Psoas muscle (tissue), 8 donors: ENCODE data around the gene LYRM9. TPM values are rescaled to one million over a fixed set of nuclear protein-coding genes. Genes with fewer than 3 reads are reported as not detected.

Experiments used
- ATAC-seq, 4 donors: fragments of 200-7000 bp; cut with Tn5 transposase; one replicate each; pipeline ENCODE4 v1.9.1; 2020; ENCODE audit warnings: moderate library complexity in 3 of 4, mild to moderate bottlenecking in 2 of 4
- DNase-seq, 2 donors: peaks; one replicate each; pipeline ENCODE4 v3.0.0-alpha.2; 2020
- H3K27ac ChIP-seq: fragments of 200-600 bp; one replicate; pipeline ENCODE4 v1.8.0; 2022
- H3K27me3 ChIP-seq, 3 donors: fragments of 200-600 bp in 1 of 3; one replicate each; pipeline versions ENCODE4 v1.6.1 to v1.8.0; 2013 to 2022; ENCODE audit warnings: low read length in 2 of 3, mild to moderate bottlenecking in 2 of 3, moderate library complexity in 1 of 3; ENCODE audit not compliant: insufficient read depth in 3 of 3
- H3K36me3 ChIP-seq, 2 donors: fragments of 200-600 bp in 1 of 2; one replicate each; pipeline versions ENCODE4 v1.6.1 to v1.8.0; 2013 to 2022; ENCODE audit warnings: low read depth in 1 of 2, mild to moderate bottlenecking in 1 of 2, moderate library complexity in 1 of 2; ENCODE audit not compliant: insufficient read depth in 1 of 2
- H3K4me1 ChIP-seq: fragments of 200-600 bp; one replicate; pipeline ENCODE4 v1.8.0; 2022
- H3K4me3 ChIP-seq: fragments of 200-600 bp; one replicate; pipeline ENCODE4 v1.8.0; 2022; ENCODE audit warnings: mild to moderate bottlenecking
- H3K9me3 ChIP-seq: fragments of 200-600 bp; one replicate; pipeline ENCODE4 v1.8.0; 2022
- WGBS, 3 donors: extraction: QIAGEN DNeasy Blood & Tissue Kit; methylation state at CpG; one replicate each; pipeline versions ENCODE4 v1.1.6 to v1.1.7; 2013; 5-methylcytosine and 5-hydroxymethylcytosine counted together
- intact Hi-C, 2 donors: fragments of 100-400 bp; cut with DNase I; formaldehyde crosslinking; loops; one replicate each; pipeline versions ENCODE4 v1.11.0 to v1.14.2; 2022
- polyA plus RNA-seq, 3 donors: library from polyadenylated mRNA; stranded (reverse); fragments of 200-250 nt; gene quantifications; one replicate each; pipeline ENCODE4 v1.2.3, GENCODE V29; 2013
- total RNA-seq, 4 donors: library from RNA; stranded (reverse); fragmentation: NEBNext Ultra II Directional in 2 of 4; extraction: Animal tissue kit (Norgen Biotek cat#: 25700) in 2 of 4; gene quantifications; one replicate each; pipeline versions ENCODE4 v1.2.1 to v1.2.4, GENCODE V29; 2021 to 2023
- TF ChIP-seq, protein P1 (sequence below): fragments of 200-600 bp; IDR thresholded peaks from one replicate; pipeline ENCODE4 v1.8.0; 2022; ENCODE audit warnings: antibody characterized with exemption
- donor health status: healthy with polysubstance abuse.
- donor health status: DM: no; HTN: no; CAD: no; lungs with moderate emphysema.
- donor health status: Bipolar disorder and iron deficiency.
- donor health status: healthy.
- donor health status: DM: yes; HTN: yes; CAD: no.
- donor health status: DM: no; HTN: no; CAD: no.
- donor health status: DM: no; HTN: no; CAD: no.
- donor health status: DM: yes; HTN: yes; CAD: no.

LYRM9 gene
- total and polyA plus RNA-seq, 7 donors = 4.5 to 11.3 (median 5.8) TPM

- Histone ChIP-seq H3K4me1 (no peaks in the 10 kb centered on the region), H3K36me3 (no peaks in the 10 kb centered on the region), H3K27me3 (no peaks in the 10 kb centered on the region), H3K9me3 (no peaks in the 10 kb centered on the region), H3K27ac (no peak overlapping the region), H3K4me3 (no peak overlapping the region)
- WGBS, 3 donors = 65 to 70% (median 68%) methylated on average over 5 of the region's 5 CpGs
- intact Hi-C loops = loop anchor here in 1 of 2 donors (5.0 kb wide), 1 partner anchor 52 kb away; no protein-coding TSS in a partner anchor
- TF ChIP-seq, protein P1, sequence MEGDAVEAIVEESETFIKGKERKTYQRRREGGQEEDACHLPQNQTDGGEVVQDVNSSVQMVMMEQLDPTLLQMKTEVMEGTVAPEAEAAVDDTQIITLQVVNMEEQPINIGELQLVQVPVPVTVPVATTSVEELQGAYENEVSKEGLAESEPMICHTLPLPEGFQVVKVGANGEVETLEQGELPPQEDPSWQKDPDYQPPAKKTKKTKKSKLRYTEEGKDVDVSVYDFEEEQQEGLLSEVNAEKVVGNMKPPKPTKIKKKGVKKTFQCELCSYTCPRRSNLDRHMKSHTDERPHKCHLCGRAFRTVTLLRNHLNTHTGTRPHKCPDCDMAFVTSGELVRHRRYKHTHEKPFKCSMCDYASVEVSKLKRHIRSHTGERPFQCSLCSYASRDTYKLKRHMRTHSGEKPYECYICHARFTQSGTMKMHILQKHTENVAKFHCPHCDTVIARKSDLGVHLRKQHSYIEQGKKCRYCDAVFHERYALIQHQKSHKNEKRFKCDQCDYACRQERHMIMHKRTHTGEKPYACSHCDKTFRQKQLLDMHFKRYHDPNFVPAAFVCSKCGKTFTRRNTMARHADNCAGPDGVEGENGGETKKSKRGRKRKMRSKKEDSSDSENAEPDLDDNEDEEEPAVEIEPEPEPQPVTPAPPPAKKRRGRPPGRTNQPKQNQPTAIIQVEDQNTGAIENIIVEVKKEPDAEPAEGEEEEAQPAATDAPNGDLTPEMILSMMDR = no peak
- DNase-seq (no peak), ATAC-seq (no peak)
Measured at GRCh38 chr17:27904534-27905446, 11.6 kb upstream of the LYRM9 start.

DNA sequence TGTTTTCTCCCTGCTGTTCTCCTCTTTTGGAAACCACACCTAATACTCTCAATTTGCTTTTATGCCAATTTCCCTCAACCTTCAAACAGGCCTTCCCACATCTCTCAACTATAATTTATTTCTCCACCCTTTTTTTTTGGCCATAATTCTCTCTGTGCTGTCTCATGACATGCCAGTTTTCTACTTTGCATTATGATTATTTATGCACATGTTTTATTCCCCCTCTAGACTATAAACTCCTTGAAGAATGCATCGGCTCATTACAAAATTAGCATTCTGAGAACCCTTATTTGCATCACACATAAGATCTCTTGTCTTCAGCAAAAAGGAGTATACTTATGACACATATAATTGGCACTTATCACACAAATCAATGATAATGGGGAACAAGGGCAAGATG is 10.9 kb upstream of the LYRM9 start:
- DNase-seq (no peak), ATAC-seq (no peak)
- Histone ChIP-seq H3K27ac (no peak overlapping the region), H3K27me3 (no peaks in the 10 kb centered on the region), H3K4me3 (no peak overlapping the region), H3K9me3 (no peaks in the 10 kb centered on the region), H3K36me3 (no peaks in the 10 kb centered on the region), H3K4me1 (no peaks in the 10 kb centered on the region)
- TF ChIP-seq, protein P1 = no peak
- intact Hi-C loops = loop anchor here in 1 of 2 donors (5.0 kb wide), 1 partner anchor 52 kb away; no protein-coding TSS in a partner anchor
- WGBS, 3 donors = 85 to 91% (median 85%) methylated on average over 1 of the region's 1 CpG

GRCh38 chr17:27899525-27899924 is 6.4 kb upstream of the LYRM9 start:
- H3K4me3 ChIP-seq = no peak overlapping the region
- TF ChIP-seq, protein P1 = no peak
- DNase-seq (no peak), ATAC-seq (no peak)
- no peaks in the 10 kb centered on the region for H3K9me3 ChIP-seq
- H3K4me1 ChIP-seq = no peaks in the 10 kb centered on the region
- H3K36me3 ChIP-seq = no peaks in the 10 kb centered on the region
- no peak overlapping the region for H3K27ac ChIP-seq
- 64 to 75% (median 67%) methylated on average over 3 of the region's 3 CpGs for WGBS, 3 donors
- intact Hi-C loops = loop anchor here in 1 of 2 donors (5.0 kb wide), 1 partner anchor 92 kb away; no protein-coding TSS in a partner anchor
- H3K27me3 ChIP-seq = no peaks in the 10 kb centered on the region

DNA sequence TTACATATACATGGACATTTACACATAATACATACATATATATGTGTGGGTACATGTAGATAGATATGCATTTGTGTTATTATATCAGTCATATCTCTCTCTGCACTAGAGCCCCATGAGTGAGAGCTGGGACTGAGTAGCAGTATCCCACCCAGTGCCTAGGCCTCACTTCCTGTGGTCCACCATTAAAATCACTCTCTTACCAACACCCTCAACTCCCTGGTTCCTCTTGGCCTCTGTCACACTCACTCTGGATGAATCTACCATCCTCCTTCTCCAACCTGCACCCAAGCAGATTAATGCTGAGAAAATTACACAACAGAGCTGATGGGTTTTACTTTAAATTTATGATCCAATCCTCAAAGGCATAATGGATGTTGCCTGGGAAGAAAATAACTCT is 4.9 kb upstream of the LYRM9 start:
- ATAC-seq (no peak), DNase-seq (no peak)
- H3K4me3 ChIP-seq = no peak overlapping the region
- intact Hi-C loops = loop anchor here in 1 of 2 donors (5.0 kb wide), 1 partner anchor 91 kb away; no protein-coding TSS in a partner anchor
- H3K27me3 ChIP-seq = no peaks in the 10 kb centered on the region
- TF ChIP-seq, protein P1 = no peak
- H3K27ac ChIP-seq = no peak overlapping the region
- peaks cover 3% of the 10 kb centered on the region for H3K4me1 ChIP-seq
- H3K9me3 ChIP-seq = no peaks in the 10 kb centered on the region
- no peaks in the 10 kb centered on the region for H3K36me3 ChIP-seq
